KOPT-K1 (cell line): Measurements from ENCODE around the gene USH1C.

ENCODE experiments used
- H3K27ac ChIP-seq: fragments of 200-600 bp; sonication (generic); 2 replicates; pipeline ENCODE4 v1.5.1; 2016; ENCODE audit warnings: antibody characterized with exemption, mild to moderate bottlenecking, low read depth, low read length; ENCODE audit not compliant: poor library complexity, severe bottlenecking
- H3K36me3 ChIP-seq: fragments of 200-600 bp; sonication (generic); 2 replicates; pipeline ENCODE4 v1.5.1; 2017; ENCODE audit warnings: antibody characterized with exemption, mild to moderate bottlenecking, low read length, moderate library complexity; ENCODE audit not compliant: insufficient read depth
- H3K9me3 ChIP-seq: fragments of 200-600 bp; sonication (generic); 2 replicates; pipeline ENCODE4 v1.5.1; 2017; ENCODE audit warnings: antibody characterized with exemption, low read length, mild to moderate bottlenecking; ENCODE audit not compliant: insufficient read depth, poor library complexity, severe bottlenecking

USH1C gene

GRCh38 chr11:17475666-17476316, 68.4 kb downstream of the USH1C start:
- no peak overlapping the region for H3K27ac ChIP-seq

GRCh38 chr11:17473071-17473744, 71.0 kb downstream of the USH1C start:
- Histone ChIP-seq H3K36me3 (no peaks in the 10 kb centered on the region), H3K9me3 (no peaks in the 10 kb centered on the region), H3K27ac (no peak overlapping the region)

More at GRCh38 chr11:17475666-17476316, 68.4 kb downstream of the USH1C start:
- no peaks in the 10 kb centered on the region for H3K36me3 ChIP-seq
- no peaks in the 10 kb centered on the region for H3K9me3 ChIP-seq

- Histone ChIP-seq H3K27ac (no peak overlapping the region), H3K9me3 (no peaks in the 10 kb centered on the region), H3K36me3 (no peaks in the 10 kb centered on the region)
These were observed 71.7 kb downstream of the USH1C start for GRCh38 chr11:17472467-17472866.

DNA sequence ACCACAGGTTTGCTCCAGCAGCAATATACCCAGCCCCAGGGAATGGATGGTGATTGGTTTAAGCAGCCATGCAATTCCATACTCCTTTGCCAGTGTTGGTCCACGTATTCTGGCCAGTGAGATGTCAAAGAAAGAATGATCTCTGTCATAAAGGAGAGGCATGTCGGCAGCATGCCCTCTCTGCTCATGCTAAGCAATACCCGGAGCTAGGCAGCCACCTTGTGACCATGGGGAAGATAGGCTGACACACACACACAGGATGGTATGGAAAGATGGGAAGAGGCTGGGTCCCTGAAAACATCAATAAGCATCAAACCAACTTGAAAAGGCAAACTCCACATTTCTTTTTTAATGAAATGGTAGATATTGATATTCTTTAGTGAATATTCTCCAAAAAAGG, 72.7 kb downstream of the USH1C start:
- Histone ChIP-seq H3K9me3 (no peaks in the 10 kb centered on the region), H3K27ac (no peak overlapping the region), H3K36me3 (no peaks in the 10 kb centered on the region)

DNA sequence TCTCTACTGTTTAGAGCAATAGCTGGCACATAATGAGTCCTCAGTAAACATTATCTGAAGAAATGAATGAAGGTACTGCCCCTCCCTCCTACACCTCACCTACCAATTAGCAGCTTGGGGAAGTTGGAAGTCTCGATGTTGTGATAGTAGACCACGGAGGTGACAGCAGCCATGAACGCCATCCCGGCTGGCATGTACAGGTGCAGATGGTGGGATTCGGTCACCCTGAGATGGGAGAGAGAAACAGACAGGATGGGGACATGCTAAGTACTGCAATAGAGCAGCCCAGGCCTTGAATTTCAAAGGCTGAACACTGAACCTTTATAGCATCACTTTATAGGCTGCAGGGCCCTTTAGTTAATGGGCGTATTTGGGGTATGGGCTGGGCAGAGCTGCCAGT, 74.2 kb downstream of the USH1C start:
- Histone ChIP-seq H3K36me3 (no peaks in the 10 kb centered on the region), H3K9me3 (no peaks in the 10 kb centered on the region), H3K27ac (no peak overlapping the region)

DNA sequence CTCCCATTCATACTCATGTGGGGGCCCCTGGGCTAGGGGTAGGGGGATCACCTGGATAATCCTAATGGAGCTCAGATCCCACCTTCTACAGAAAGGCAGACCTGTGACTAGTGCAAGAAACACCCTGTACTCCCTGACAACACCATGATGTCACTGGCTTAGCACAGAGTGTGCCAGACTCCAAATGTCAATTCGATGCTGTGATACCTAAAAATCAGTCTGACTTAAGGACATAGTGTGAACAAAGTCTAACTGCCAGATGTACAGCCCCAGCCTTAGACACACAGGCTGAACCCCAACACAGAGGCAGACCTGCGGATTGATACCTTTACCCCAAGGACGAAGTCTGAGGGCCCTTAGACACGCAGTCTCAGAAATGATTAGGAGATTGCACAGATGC, 76.1 kb downstream of the USH1C start:
- Histone ChIP-seq H3K9me3 (no peaks in the 10 kb centered on the region), H3K36me3 (no peaks in the 10 kb centered on the region), H3K27ac (no peak overlapping the region)

GRCh38 chr11:17463546-17464174, 80.6 kb downstream of the USH1C start:
- no peaks in the 10 kb centered on the region for H3K9me3 ChIP-seq
- H3K36me3 ChIP-seq: no peaks in the 10 kb centered on the region
- H3K27ac ChIP-seq: no peak overlapping the region

DNA sequence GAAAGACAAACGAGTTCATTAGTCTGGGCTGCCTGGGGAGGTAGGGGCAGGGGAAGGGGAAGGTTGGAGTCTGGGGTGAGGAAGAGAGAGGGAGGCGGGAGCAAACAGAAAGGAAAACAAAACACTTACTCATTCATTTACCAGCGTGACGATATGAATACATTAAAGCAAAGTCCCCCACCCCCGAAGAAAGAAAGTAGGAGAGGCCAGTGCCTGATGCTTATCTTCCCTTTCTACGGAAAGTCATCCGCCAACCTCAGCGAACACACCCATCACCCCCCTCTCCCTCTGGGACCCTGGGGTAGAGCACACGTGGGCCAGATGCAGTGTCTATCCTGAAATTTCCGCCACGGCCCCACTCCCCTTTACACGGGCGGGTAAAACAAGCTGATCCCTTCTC, 81.3 kb downstream of the USH1C start:
- H3K27ac ChIP-seq: no peak overlapping the region
- no peaks in the 10 kb centered on the region for H3K9me3 ChIP-seq
- H3K36me3 ChIP-seq: no peaks in the 10 kb centered on the region

DNA sequence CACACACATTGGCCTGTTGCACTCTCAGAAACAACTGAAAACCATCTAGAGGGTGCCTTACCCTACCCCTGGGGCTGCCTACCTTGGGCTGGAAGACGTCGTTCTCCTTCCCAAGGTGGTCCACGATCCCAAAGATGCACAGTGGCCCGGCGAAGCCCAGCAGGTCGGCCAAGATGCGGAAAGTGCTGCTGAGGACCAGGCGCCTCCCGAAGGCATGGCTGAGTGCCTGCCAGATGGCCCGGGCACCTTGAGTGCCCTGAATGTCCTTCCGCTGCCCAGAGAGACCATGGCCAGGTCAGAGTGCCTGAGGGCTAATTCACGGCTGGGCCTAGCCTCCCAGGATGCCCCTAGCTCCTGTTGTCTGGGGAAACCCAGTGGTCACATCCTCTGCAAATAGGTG, 83.8 kb downstream of the USH1C start:
- no peaks in the 10 kb centered on the region for H3K36me3 ChIP-seq
- H3K9me3 ChIP-seq: no peaks in the 10 kb centered on the region
- H3K27ac ChIP-seq: no peak overlapping the region

- no peaks in the 10 kb centered on the region for H3K36me3 ChIP-seq
- no peak overlapping the region for H3K27ac ChIP-seq
- H3K9me3 ChIP-seq: no peaks in the 10 kb centered on the region
These were observed 84.8 kb downstream of the USH1C start for GRCh38 chr11:17459236-17459896.

DNA sequence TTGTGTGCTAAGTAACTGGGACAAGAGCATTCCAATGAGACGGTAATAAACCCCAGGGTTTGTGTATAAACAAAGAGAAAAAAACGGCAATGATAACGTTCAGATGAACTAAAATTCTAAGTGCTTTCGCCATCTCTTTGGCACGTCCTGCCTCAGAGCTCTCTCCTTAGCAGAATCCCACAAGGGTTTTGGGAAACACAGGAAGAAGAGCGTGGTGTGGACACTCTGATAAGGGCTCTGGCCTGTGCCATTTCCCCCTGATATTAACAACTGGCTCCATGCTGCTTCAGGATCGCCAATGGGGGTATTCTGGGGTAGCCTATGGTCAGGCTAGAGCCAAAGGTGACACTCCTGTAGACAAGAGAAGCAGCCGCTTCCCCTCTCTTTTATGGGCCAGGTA, 85.9 kb downstream of the USH1C start:
- Histone ChIP-seq H3K27ac (no peak overlapping the region), H3K9me3 (no peaks in the 10 kb centered on the region), H3K36me3 (no peaks in the 10 kb centered on the region)

DNA sequence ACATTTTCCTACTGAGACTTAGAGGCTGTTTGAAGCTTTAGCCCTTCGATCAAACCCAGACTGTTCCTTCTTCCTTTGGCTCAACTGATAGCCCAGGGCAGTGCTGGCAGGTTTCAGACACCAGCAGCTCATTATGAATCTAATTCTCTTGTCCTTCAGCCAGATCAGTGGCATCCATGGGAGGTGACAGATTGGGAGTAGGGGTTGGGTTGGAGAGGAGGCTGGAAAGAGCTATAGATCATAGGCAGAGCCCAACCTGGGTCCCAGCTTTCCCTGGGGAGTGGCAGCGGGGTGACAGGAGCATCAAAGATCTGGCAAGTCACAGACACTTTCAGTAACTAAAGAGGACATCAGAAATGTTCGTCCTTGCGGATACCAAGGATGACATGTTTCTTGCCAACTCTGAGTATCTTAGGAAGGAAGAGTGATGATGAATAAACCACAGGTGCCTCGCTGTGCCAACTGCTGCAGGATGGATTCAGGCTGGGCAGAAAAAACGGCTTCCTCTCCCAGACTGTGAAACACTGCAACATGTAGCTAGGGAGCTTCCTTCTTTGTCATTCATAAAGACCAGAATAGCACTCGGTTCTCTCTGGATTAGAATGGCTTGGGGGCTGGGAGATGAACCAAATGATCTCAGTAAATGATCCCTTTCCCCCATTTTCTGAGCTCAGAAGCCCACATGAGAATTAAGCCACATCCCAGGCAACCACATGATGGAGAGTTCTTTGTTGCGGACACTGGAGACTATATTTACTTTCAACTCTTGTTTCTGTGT, 86.6 kb downstream of the USH1C start:
- H3K36me3 ChIP-seq: no peaks in the 10 kb centered on the region
- H3K9me3 ChIP-seq: no peaks in the 10 kb centered on the region
- H3K27ac ChIP-seq: no peak overlapping the region

DNA sequence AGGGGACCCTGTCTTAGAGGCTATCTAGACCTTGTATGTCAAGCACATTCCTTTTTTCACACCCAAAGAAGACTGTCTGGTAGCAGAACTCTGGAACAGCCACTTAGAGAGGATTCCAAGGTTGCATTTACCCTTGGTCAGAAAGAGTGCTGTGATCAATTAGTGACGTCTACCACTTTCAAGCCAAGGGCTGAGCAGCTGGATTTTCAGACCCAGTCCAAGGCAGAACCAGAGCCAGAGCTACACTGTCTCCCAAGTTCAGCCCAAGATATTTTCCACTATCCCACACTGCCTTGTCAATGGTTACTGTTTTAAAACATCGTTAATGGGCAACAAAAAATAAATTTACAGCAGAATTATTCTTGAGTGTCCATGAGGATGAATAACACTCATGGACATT, 91.5 kb downstream of the USH1C start:
- Histone ChIP-seq H3K9me3 (no peaks in the 10 kb centered on the region), H3K27ac (no peak overlapping the region), H3K36me3 (no peaks in the 10 kb centered on the region)

- Histone ChIP-seq H3K36me3 (no peaks in the 10 kb centered on the region), H3K27ac (no peak overlapping the region), H3K9me3 (no peaks in the 10 kb centered on the region)
These were observed 95.1 kb downstream of the USH1C start for GRCh38 chr11:17449158-17449557.

- Histone ChIP-seq H3K27ac (no peak overlapping the region), H3K36me3 (no peaks in the 10 kb centered on the region), H3K9me3 (peaks cover 1% of the 10 kb centered on the region)
These were observed 97.7 kb downstream of the USH1C start for GRCh38 chr11:17446482-17446881.
